DOHH2 (cell line): ENCODE data around the gene ABCA1.

ENCODE experiments used
- CTCF ChIP-seq: fragments of 200-600 bp; sonication (generic); IDR thresholded peaks from one replicate; pipeline ENCODE4 v1.5.1; 2014; ENCODE audit warnings: antibody characterized with exemption, mild to moderate bottlenecking, low read depth, low read length; ENCODE audit not compliant: poor library complexity, severe bottlenecking
- EZH2phosphoT487 ChIP-seq: fragments of 200-600 bp; sonication (generic); IDR thresholded peaks from 2 replicates; pipeline ENCODE4 v1.6.1; 2017; ENCODE audit warnings: borderline replicate concordance, mild to moderate bottlenecking, antibody characterized with exemption, low read length, moderate library complexity, mixed read lengths

DNA sequence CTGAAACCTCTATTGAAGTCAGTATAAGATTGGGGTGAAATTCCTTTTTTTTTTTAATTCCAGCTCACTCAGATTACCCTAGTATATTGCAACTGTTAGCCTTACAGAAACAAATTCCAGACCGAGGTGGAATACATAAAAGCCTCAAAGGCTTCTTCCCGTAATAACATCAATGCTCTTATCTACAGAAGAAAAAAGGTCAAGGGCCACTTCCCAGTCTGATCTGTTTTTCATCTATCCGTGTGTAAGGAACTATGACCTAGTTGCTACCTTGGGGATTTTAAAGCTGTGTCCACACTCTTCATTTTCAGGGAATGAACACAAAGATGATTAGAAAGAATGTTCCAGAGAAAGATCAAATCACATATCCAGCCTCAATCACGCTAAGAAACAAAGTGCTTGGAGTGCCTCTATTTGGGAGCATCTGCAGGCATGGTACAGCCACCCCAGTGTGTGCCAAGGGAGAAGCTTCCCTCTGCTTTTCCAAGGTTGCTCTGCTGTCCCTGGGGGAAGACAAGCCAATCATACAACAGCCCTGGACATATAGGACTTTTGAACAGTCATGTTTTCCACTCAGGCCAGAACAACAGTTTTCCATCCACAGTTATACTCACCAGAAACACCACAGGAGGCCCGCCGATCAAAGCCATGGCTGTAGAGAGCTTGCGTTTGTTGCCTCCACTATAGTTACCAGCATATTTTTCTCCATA is 140.5 kb downstream of the ABCA1 start:
- no peak for TF ChIP-seq CTCF
- no peak for TF ChIP-seq EZH2phosphoT487
